NCI-H446 (cell line): ENCODE data around the gene EIF4G3.
"Not testable (repeated sequence)": the region's sequence is repeated elsewhere in the genome, so short reads cannot be mapped to it uniquely, and the experiment has no call there.

ENCODE experiments used
- DNase-seq, 2 experiments: peaks; one replicate each; lab custom pipeline; 2025; lab: John Stamatoyannopoulos, UW

Gene EIF4G3

DNA sequence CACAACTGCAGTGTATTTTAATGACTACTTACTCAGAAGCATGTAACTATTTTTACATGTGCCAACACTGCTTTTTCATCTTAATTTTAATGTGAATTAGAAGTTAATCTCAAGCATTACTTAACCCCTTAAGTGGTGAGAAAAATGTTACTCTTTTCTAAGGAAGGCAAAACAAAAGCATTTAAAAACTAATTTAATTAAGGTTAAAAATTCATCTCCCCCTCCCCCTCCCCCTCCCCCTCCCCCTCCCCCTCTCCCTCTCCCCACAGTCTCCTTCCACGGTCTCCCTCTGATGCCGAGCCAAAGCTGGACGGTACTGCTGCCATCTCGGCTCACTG, 362.2 kb downstream of the EIF4G3 start:
- DNase-seq: no peak

DNA sequence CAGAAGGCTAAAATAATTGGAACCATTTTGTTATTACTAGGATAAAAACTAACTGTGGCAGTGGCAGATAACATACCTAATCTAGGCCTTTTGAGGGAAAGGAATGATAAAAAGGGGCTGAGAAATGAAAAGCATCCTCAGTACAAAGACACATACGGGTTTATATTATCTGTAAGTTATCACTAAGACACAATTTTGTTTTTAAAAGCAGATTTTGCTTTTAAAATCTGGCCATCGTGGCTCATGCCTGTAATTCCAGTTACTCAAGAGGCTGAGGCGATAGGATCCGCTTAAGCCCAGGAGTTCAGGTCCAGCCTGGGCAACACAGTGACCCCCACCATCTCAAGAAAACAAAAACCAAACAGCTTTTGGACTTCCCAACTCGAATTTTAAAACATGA, 364.8 kb downstream of the EIF4G3 start:
- DNase-seq: no peak

GRCh38 chr1:20793236-20793635, 383.5 kb downstream of the EIF4G3 start:
- no peak for DNase-seq

DNA sequence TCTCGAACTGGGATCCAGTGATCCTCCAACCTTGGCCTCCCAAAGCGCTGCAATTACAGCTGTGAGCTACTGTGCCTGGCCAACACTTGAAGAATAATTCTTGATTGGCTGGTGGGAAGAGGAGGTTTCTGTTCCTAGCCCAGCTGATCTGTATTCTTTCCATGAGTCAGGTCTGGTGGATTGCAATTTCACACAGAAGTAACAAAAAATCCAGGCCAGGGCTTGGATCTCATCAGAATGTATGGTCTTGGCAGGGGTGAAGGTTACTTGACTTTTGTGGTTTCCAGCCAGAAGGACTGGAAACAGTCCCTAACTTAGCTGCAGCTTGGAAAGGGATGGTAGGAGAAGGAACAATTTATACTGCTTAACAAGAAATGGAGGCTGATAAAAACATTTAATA, 384.5 kb downstream of the EIF4G3 start:
- DNase-seq: no peak

- no peak for DNase-seq
These were observed 385.9 kb downstream of the EIF4G3 start for GRCh38 chr1:20790785-20791184.

- DNase-seq: not testable (repeated sequence)
These were observed 387.1 kb downstream of the EIF4G3 start for GRCh38 chr1:20789598-20789997.

GRCh38 chr1:20787840-20788795, 388.6 kb downstream of the EIF4G3 start:
- no peak for DNase-seq

GRCh38 chr1:20787029-20787839, 389.5 kb downstream of the EIF4G3 start, which contains the start of gene HP1BP3:
Gene HP1BP3 (minus strand): TSS chr1:20787307. CDS start chr1:20780440, 6,867 bp downstream.
- peak; percentile 41 to 85 for DNase-seq

- peak; percentile 93 to 98 for DNase-seq
These were observed 390.3 kb downstream of the EIF4G3 start for GRCh38 chr1:20786253-20787028.

DNA sequence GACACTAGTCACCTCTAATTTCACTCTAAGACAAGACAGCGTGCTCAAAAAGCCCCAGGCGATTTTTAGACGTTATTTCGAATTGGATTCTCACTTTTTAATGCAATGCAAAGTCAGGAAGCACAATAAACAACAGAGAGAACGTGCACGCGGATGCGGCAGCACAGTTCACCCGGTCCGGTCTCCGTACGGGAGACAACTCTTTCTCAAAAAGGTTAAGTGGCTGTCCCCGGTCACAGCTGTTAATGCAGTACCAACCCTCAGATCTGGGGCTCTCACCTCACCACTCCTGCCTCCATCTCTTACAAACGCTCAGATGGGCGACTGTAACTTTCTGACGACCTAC, 390.8 kb downstream of the EIF4G3 start:
- peak in 1 of 2 experiments; percentile 52 for DNase-seq

DNA sequence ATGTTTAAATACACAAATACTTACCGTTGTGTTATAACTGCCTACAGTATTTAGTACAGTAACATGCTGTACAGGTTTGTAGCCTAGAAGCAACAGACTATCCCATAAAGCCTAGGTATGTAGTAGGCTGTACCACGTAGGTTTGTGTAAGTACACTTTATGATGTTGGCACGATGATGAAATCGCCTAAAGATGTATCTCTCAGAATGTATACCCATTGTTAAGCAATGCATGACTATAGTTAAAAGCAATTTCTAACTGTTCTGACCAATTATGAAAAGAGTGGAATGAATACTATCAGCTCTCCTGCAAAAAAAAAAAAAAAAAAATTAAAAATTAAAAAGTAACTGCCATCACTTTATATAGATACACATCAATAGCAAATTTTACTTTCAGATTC, 401.0 kb downstream of the EIF4G3 start:
- DNase-seq: no peak

DNA sequence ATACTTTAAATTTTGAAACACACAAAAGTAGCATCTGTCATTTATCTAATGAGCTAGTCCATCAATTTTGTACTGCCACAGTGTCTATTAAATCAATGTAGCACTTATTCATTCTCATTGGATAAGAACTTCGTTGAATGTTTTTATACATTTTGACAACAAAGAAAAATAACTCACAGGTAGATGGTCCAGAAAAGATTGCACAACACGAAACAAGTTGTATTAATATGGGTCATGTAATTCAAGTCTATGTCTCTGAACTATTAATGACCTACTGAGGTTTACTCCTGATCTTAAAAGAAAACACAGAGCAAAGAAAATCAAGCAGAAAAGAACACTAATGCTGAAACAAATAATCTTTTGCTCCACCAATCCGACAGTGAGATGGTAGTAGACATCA, 404.9 kb downstream of the EIF4G3 start:
- DNase-seq: no peak

- DNase-seq: no peak
These were observed 406.2 kb downstream of the EIF4G3 start for GRCh38 chr1:20770314-20771087.

DNA sequence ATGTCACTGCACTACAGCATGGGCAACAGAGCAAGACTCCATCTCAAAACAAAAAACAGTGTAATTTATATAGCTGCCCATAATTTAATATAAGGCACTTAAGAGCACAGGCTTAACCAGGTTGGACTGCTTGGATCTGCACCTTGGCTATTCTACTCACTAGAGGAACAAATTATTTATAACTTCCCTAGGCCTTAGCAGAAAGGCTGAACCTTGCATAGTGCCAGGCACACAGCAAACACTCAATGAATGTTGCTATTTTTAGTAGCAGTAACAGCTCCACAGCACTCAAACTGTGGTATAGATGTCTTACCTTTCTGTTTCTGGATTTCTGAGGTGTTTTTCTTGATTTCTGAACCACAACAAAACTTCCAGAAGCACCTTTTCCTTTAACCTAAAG, 409.4 kb downstream of the EIF4G3 start:
- no peak for DNase-seq

GRCh38 chr1:20763417-20763816, 413.3 kb downstream of the EIF4G3 start:
- no peak for DNase-seq

GRCh38 chr1:20760322-20760721, 416.4 kb downstream of the EIF4G3 start:
- DNase-seq: no peak
